HEK293 (cell line): ENCODE measurements around the gene ZNF460.

ENCODE experiments used
- IKZF3 ChIP-seq: fragments of 450-650 bp; IDR thresholded peaks from 2 replicates; pipeline ENCODE4 v1.5.0; 2018; ENCODE audit warnings: missing biosample characterization, mild to moderate bottlenecking, missing genetic modification characterization, moderate library complexity
- ZNF274 ChIP-seq, 2 experiments: fragments of 200-500 bp in 1 of 2; fragments of 450-650 bp in 1 of 2; sonication (Bioruptor generic) in 1 of 2; formaldehyde crosslinking in 1 of 2; IDR thresholded peaks; 2 replicates each; pipeline versions ENCODE4 v1.5.1 to v1.6.1; 2014 to 2016; ENCODE audit warnings: borderline replicate concordance in 1 of 2, inconsistent platforms in 1 of 2, low read length in 1 of 2, missing biosample characterization in 1 of 2, missing genetic modification characterization in 1 of 2
- ZNF416 ChIP-seq: fragments of 450-650 bp; formaldehyde crosslinking; IDR thresholded peaks from 2 replicates; pipeline ENCODE4 v1.5.1; 2016; ENCODE audit warnings: missing biosample characterization, missing genetic modification characterization
- TF ChIP-seq, protein P1 (sequence below): fragments of 450-650 bp; formaldehyde crosslinking; IDR thresholded peaks from 2 replicates; pipeline ENCODE4 v1.5.1; 2016; ENCODE audit warnings: missing biosample characterization, missing genetic modification characterization

DNA sequence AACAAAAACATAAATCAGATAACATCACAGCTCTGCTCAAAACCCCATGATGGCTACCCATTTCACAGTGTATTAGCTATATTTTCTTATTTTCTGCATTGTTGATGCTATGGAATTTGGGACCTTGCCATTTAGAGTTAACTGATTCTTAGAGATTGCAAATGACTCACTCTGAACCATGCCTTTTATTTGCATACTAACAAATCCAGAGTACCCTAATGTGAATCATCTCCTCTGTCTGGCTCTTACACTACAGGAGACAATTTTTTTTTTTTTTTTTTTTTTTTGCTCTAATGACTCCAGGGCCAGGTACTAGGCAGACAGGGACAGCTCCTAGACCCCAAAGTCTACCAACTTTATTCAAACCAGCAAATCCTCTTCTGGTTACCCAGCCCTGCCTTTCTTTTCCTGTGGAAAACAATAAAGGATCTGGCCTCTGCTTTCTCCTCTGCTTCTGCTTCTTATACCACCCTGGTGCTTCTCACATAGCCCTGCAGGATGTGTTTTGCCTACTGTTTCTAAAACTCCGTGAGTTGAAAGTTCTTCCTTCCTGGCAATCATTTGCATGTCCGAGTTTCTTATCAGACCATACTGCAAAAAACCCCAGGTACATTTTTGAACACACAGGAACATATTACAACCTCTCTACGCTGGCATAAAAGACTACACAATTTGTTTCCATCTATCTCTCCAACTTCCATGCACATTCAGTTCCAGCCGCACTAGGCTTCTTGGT, 10.6 kb upstream of the ZNF460 start:
- TF ChIP-seq ZNF274 (IDR thresholded peaks at IDR 0.05; ENCODE audit: low read length) (no peak), ZNF274 (tag by site-specific recombination; IDR thresholded peaks at IDR 0.05; ENCODE audit: borderline replicate concordance) (no peak), IKZF3 (tag by site-specific recombination) (no peak), ZNF416 (tag by site-specific recombination) (no peak)
- TF ChIP-seq, protein P1, sequence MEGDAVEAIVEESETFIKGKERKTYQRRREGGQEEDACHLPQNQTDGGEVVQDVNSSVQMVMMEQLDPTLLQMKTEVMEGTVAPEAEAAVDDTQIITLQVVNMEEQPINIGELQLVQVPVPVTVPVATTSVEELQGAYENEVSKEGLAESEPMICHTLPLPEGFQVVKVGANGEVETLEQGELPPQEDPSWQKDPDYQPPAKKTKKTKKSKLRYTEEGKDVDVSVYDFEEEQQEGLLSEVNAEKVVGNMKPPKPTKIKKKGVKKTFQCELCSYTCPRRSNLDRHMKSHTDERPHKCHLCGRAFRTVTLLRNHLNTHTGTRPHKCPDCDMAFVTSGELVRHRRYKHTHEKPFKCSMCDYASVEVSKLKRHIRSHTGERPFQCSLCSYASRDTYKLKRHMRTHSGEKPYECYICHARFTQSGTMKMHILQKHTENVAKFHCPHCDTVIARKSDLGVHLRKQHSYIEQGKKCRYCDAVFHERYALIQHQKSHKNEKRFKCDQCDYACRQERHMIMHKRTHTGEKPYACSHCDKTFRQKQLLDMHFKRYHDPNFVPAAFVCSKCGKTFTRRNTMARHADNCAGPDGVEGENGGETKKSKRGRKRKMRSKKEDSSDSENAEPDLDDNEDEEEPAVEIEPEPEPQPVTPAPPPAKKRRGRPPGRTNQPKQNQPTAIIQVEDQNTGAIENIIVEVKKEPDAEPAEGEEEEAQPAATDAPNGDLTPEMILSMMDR (tag by site-specific recombination) = no peak
